Middle frontal gyrus (tissue), 1 donor: ENCODE measurements around the gene SELL.
"Not testable (repeated sequence)": the region's sequence is repeated elsewhere in the genome, so short reads cannot be mapped to it uniquely, and the experiment has no call there.

ENCODE experiments used
- DNase-seq: peaks from one replicate; pipeline ENCODE4 v3.0.0-alpha.2; 2015; ENCODE audit warnings: low spot score; ENCODE audit errors: extremely low spot score

Gene SELL

GRCh38 chr1:169707912-169708604 is 3.4 kb downstream of the SELL start:
- no peak for DNase-seq

DNA sequence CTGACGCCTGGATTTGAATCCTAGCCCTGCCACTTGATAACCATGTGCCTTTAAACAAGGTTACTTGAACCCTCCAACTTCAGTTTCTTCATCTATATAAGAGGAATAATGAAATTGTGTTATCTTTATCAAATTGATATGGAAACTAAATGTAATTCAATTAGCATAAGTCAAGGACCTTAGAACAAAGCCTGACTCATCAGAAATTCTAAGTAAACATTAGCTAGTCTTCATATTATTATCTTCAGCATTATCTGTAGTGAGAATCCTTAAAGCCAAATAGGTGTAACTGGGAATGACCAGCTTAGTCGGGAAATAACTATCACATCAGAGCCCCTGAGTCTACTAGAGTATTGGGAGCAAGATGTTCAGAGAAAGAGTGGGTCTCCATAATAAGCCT is 6.6 kb downstream of the SELL start:
- DNase-seq = no peak

- no peak for DNase-seq
These were observed 10.0 kb downstream of the SELL start for GRCh38 chr1:169701261-169702005.

GRCh38 chr1:169699707-169700106 is 11.7 kb downstream of the SELL start:
- no peak for DNase-seq

DNA sequence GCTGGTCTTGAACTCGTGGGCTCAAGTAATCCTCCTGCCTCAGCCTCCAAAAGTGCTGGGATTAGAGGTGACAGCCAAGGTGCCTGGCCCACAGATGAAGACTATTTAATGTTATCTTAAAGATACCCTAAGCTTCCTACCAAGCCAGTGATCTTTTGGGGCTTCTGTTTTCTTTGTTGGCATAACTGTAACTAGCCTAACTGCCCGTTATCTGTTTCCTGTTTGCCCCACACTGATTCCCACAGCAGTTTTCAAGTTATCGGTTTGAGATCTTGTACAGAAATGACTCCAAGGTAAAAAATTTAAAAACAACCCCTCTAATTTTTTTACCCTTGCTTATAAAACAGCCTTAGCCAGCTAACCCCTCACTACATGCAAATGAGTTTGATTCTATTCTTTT is 12.4 kb downstream of the SELL start:
- no peak for DNase-seq

DNA sequence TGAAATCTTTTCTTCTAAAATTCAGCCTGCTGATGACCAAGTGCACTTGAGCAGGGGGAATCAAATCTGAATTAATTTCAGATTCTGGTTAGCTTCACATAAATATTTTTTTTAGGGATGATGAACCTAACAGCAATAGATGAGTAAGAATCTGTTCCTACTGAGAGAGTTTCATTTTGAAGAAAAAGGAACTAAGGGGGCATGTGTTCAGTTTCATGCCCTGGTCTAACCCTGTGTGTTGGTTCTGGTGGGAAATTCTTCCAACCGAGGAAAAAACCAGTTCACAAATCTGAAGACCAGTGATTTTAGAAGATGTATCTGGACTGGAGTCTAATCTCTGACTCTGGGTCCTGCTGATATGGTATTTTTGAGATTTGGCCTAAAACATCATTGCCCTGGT is 13.7 kb downstream of the SELL start:
- no peak for DNase-seq

- DNase-seq = no peak
These were observed 14.9 kb downstream of the SELL start for GRCh38 chr1:169696273-169697100.

GRCh38 chr1:169694304-169695075 is 16.9 kb downstream of the SELL start:
- no peak for DNase-seq

DNA sequence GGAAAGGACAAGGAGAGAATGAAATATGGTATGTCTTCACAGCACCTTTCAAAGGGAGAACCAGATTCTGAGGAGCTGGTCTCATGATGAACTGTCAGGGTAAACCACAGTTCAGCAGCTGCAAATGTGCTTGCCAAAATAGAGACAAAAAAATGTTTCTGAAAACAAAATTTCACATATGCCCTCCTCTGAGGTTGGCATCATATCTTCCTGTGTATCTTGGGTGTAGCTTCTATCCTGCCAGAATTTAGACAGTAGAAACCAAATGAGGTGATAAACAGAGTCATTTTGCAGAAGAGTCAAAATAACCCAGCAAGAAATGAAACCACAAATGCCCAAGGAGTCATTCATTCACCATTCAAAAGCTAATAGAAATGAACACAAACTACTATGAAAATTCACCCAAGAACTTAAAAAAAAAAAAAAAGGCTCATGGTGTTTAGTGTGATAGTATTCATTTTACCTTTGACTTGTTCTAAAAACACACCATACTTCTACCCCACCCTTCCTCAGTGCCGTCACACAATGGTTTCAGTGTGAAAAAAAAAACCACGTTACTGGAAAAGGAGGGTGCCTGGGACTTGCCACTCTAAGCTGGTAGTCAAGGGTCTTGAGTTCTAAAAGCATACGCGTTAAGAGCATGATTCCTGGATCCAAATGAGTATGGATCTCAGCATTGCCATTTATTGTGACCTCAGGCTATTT is 18.5 kb downstream of the SELL start:
- no peak for DNase-seq

- no peak for DNase-seq
These were observed 20.9 kb downstream of the SELL start for GRCh38 chr1:169690489-169690888.

DNA sequence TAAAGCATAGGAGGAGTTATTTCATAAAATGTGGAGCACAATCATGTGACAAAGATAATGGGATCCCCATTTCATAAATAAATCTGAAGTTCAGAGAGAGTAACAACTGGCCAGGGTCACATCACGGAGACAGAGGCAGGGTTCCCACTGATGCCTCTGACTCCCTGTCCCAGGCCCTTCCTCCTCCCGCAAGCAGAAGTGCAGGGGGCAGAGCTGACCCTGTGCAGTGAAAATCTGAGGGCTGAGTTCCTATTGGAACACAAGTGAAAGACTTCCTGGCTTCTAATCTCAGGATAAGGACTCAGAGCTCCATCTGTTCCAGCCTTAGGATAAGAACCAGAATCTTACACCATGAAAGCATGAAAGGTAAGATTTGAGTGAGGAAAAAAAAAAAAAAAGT is 22.0 kb downstream of the SELL start:
- DNase-seq = no peak

DNA sequence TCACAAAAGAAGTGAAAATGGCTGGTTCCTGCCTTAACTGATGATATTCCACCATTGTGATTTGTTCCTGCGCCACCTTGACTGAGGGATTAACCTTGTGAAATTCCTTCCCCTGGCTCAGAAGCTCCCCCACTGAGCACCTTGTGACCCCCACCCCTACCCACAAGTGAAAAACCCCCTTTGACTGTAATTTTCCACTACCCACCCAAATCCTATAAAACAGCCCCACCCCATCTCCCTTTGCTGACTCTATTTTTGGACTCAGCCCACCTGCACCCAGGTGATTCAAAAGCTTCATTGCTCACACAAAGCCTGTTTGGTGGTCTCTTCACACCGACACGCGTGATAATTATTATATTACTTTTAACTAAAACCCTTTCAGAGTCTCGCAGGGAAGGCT is 23.0 kb downstream of the SELL start:
- not testable (repeated sequence) for DNase-seq

- DNase-seq = no peak
These were observed 27.8 kb downstream of the SELL start for GRCh38 chr1:169683661-169684060.

- not testable (repeated sequence) for DNase-seq
These were observed 28.3 kb downstream of the SELL start for GRCh38 chr1:169683168-169683567.

GRCh38 chr1:169682071-169682470 is 29.3 kb downstream of the SELL start:
- DNase-seq = no peak

DNA sequence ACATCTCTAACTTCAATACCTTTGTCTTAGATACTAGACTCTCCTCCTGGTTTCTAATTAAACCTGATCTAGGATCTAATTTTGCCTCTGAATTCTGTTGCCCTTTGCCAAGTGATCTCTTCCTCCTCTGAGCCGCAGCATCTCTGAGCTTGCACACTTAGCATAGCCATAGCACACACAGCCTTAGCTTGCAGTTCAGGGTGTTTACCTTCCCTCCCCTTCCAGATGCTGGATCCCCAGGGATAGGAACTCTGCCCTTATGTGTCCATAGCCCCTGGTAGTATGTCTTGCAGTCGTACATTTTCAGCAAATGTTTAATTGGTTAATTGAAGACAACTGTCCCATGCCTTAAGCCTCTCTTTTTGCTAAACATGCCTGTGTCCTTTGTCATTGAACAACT is 30.3 kb downstream of the SELL start:
- DNase-seq = no peak

DNA sequence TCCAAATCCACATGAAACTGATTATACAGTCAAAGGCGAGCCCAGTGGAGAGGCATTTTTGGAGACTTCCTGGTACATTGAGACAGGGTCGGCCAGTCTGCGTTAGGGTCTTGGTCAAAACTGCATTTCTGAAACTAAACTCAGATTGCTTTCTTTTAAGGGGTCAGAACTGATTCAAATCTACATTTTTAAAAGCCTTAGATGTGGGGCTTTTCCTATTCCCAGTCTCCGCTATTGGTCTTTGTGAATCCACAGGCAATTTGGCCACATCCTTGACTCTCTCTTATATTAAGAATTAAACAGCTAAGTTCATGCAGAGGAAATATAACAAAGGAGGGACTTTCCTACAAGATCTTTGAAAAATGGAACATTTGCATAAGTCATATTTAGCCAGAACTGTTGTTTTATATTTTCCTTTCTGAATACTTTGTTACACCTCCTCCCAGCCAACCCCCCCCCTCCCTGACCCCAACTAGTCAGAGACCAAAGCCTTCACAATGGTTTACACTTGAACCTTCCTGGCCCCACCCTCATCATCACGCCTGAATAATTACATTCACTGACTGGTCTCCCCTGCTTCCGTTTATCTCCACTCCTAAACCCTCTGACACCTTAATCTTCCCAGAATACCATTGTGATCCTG is 30.9 kb downstream of the SELL start:
- no peak for DNase-seq

- no peak for DNase-seq
These were observed 31.7 kb downstream of the SELL start for GRCh38 chr1:169679692-169680091.

- no peak for DNase-seq
These were observed 35.4 kb downstream of the SELL start for GRCh38 chr1:169676001-169676400.

DNA sequence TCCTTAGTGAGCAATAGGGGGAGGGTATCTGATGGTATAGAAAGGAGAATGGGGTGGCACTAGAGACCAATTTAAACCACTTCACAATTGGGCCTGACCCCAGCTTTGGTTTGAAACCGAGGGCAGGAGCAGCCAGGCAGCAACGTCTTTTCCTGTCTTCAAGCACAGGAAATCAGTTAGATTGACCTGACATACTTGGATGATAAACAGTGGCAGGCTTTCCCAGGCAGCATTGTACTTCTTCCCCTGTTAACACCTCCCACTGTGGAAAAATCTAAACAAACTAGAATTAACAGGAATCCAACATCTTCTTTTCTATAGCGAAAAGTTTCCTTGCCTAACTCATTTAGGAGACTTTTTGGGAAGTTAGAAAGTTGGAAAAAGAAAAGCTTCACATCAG is 40.6 kb downstream of the SELL start:
- no peak for DNase-seq
